ENCODE measurements around the gene NDUFS1. TPM values are rescaled to one million over a fixed set of nuclear protein-coding genes. Genes with fewer than 3 reads are reported as not detected.

The NDUFS1 gene
- total and polyA plus RNA-seq, 2 of the 8 experiments (the other 6 are each of a cell fraction or from before 2014, with no cell fraction given) = 42.1 to 97.0 TPM

GRCh38 chr2:206150631-206151030 lies 8.6 kb downstream of the NDUFS1 start (continued):
- TF ChIP-seq, protein P1, sequence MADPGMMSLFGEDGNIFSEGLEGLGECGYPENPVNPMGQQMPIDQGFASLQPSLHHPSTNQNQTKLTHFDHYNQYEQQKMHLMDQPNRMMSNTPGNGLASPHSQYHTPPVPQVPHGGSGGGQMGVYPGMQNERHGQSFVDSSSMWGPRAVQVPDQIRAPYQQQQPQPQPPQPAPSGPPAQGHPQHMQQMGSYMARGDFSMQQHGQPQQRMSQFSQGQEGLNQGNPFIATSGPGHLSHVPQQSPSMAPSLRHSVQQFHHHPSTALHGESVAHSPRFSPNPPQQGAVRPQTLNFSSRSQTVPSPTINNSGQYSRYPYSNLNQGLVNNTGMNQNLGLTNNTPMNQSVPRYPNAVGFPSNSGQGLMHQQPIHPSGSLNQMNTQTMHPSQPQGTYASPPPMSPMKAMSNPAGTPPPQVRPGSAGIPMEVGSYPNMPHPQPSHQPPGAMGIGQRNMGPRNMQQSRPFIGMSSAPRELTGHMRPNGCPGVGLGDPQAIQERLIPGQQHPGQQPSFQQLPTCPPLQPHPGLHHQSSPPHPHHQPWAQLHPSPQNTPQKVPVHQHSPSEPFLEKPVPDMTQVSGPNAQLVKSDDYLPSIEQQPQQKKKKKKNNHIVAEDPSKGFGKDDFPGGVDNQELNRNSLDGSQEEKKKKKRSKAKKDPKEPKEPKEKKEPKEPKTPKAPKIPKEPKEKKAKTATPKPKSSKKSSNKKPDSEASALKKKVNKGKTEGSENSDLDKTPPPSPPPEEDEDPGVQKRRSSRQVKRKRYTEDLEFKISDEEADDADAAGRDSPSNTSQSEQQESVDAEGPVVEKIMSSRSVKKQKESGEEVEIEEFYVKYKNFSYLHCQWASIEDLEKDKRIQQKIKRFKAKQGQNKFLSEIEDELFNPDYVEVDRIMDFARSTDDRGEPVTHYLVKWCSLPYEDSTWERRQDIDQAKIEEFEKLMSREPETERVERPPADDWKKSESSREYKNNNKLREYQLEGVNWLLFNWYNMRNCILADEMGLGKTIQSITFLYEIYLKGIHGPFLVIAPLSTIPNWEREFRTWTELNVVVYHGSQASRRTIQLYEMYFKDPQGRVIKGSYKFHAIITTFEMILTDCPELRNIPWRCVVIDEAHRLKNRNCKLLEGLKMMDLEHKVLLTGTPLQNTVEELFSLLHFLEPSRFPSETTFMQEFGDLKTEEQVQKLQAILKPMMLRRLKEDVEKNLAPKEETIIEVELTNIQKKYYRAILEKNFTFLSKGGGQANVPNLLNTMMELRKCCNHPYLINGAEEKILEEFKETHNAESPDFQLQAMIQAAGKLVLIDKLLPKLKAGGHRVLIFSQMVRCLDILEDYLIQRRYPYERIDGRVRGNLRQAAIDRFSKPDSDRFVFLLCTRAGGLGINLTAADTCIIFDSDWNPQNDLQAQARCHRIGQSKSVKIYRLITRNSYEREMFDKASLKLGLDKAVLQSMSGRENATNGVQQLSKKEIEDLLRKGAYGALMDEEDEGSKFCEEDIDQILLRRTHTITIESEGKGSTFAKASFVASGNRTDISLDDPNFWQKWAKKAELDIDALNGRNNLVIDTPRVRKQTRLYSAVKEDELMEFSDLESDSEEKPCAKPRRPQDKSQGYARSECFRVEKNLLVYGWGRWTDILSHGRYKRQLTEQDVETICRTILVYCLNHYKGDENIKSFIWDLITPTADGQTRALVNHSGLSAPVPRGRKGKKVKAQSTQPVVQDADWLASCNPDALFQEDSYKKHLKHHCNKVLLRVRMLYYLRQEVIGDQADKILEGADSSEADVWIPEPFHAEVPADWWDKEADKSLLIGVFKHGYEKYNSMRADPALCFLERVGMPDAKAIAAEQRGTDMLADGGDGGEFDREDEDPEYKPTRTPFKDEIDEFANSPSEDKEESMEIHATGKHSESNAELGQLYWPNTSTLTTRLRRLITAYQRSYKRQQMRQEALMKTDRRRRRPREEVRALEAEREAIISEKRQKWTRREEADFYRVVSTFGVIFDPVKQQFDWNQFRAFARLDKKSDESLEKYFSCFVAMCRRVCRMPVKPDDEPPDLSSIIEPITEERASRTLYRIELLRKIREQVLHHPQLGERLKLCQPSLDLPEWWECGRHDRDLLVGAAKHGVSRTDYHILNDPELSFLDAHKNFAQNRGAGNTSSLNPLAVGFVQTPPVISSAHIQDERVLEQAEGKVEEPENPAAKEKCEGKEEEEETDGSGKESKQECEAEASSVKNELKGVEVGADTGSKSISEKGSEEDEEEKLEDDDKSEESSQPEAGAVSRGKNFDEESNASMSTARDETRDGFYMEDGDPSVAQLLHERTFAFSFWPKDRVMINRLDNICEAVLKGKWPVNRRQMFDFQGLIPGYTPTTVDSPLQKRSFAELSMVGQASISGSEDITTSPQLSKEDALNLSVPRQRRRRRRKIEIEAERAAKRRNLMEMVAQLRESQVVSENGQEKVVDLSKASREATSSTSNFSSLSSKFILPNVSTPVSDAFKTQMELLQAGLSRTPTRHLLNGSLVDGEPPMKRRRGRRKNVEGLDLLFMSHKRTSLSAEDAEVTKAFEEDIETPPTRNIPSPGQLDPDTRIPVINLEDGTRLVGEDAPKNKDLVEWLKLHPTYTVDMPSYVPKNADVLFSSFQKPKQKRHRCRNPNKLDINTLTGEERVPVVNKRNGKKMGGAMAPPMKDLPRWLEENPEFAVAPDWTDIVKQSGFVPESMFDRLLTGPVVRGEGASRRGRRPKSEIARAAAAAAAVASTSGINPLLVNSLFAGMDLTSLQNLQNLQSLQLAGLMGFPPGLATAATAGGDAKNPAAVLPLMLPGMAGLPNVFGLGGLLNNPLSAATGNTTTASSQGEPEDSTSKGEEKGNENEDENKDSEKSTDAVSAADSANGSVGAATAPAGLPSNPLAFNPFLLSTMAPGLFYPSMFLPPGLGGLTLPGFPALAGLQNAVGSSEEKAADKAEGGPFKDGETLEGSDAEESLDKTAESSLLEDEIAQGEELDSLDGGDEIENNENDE (IDR thresholded peaks at IDR 0.05; ENCODE audit: insufficient replicate concordance, low read length) = no peak
- TF ChIP-seq SIN3A (conservative IDR thresholded peaks at IDR 0.05 in 1 of 2, IDR thresholded peaks at IDR 0.05 in 1 of 2; ENCODE audit: low read depth in 1 of 2, low read length in 2 of 2) = no peak
- TF ChIP-seq CTBP2 (IDR thresholded peaks at IDR 0.05; ENCODE audit: borderline replicate concordance, insufficient read depth, insufficient read length, low read length) = no peak
- no peak for TF ChIP-seq JUN (IDR thresholded peaks at IDR 0.05; ENCODE audit: low read depth, low read length)
- no peak for TF ChIP-seq RAD21 (IDR thresholded peaks at IDR 0.05 in 1 of 2, conservative IDR thresholded peaks at IDR 0.05 in 1 of 2; ENCODE audit: low read depth in 2 of 2, low read length in 2 of 2)

Data from H1 (cell line).